ENCODE results near the gene GLIPR1L1. TPM values are rescaled to one million over a fixed set of nuclear protein-coding genes. Genes with fewer than 3 reads are reported as not detected.

The GLIPR1L1 gene
- total RNA-seq = not detected

DNA sequence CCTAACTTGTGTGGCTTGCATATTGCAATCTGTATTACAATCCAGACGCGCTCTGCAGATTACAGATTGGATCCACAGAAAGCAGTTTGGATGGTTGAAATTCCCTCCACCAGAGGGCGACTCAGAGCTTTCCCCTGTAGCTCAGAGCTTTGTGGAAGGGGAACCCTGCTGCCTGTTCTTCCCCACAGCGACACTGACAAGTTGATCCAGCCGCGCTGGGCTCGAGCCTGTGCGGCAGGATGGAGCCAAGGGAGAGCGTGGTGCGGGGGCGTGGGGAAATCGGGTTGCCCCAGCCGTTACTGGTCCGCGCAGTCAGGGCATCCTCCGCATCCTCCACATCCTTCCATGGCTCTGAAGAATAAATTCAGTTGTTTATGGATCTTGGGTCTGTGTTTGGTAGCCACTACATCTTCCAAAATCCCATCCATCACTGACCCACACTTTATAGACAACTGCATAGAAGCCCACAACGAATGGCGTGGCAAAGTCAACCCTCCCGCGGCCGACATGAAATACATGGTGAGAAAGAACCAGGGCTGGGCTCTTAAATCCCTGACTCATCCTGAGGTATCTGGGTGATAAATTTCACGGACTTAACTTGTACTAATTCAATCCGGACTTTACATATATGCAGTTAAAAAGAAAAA, at the start of gene GLIPR1L1:
GLIPR1L1 (plus strand) TSS at position 287 of the 647 bp plus-strand sequence; CDS start at position 346, 59 bp downstream.
- ATAC-seq = peak; percentile 84
- DNase-seq = peak; percentile 90
- peaks cover 27% of the 10 kb centered on the region for H3K27me3 Mint-ChIP-seq
- no peak within 1 kb of the TSS for H3K27ac Mint-ChIP-seq
- H3K9me3 Mint-ChIP-seq (ENCODE audit: low read depth) = no peaks in the 10 kb centered on the region
- peak within 1 kb of the TSS; percentile 64 for H3K4me3 Mint-ChIP-seq
- peaks cover 5% of the 10 kb centered on the region for H3K36me3 Mint-ChIP-seq
- H3K4me1 Mint-ChIP-seq = peaks cover 34% of the 10 kb centered on the region
- CTCF ChIA-PET = interaction anchor here (0.6 to 3.9 kb wide), 17 partner anchors 9 to 722 kb away, joined by 3 to 48 read pairs (median 4); partner anchors contain the start of genes GLIPR1, GLIPR1L2 and KRR1

DNA sequence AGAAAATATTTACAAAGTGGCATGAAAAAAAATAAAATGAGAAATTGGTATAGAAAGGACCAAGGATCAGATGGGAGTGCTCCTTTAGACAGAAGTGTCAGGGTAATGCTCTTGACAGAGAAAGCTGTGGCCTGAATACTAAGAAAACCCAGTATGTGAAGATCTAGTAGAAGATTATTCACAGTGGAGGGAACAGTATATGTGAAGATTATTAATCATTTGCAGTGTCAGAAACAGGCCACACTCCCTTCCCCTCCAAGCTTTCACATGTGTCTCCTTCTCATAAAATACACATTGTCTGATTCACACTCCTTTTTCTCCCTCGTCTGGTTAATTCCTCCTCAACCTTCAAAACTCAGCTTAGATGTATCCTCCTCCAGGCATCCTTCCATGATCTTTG, 45.6 kb upstream of the GLIPR1L1 start:
- no peak for DNase-seq
- Mint-ChIP-seq H3K36me3 (no peaks in the 10 kb centered on the region), H3K9me3 (ENCODE audit: low read depth) (no peaks in the 10 kb centered on the region), H3K4me3 (no peak overlapping the region), H3K27ac (no peak overlapping the region), H3K27me3 (no peaks in the 10 kb centered on the region), H3K4me1 (no peaks in the 10 kb centered on the region)
- ATAC-seq = no peak
- CTCF ChIA-PET = no interaction called here

- DNase-seq (no peak), ATAC-seq (no peak)
- Mint-ChIP-seq H3K27me3 (no peaks in the 10 kb centered on the region), H3K9me3 (ENCODE audit: low read depth) (no peaks in the 10 kb centered on the region), H3K27ac (no peak overlapping the region), H3K4me1 (no peaks in the 10 kb centered on the region), H3K36me3 (no peaks in the 10 kb centered on the region), H3K4me3 (no peak overlapping the region)
- CTCF ChIA-PET = no interaction called here
Observed at GRCh38 chr12:75289753-75290152, 44.7 kb upstream of the GLIPR1L1 start.

GRCh38 chr12:75291014-75291413, 43.5 kb upstream of the GLIPR1L1 start:
- ATAC-seq (no peak), DNase-seq (no peak)
- Mint-ChIP-seq H3K27ac (no peak overlapping the region), H3K9me3 (ENCODE audit: low read depth) (no peaks in the 10 kb centered on the region), H3K27me3 (no peaks in the 10 kb centered on the region), H3K4me1 (no peaks in the 10 kb centered on the region), H3K36me3 (no peaks in the 10 kb centered on the region), H3K4me3 (no peak overlapping the region)
- CTCF ChIA-PET = no interaction called here

GRCh38 chr12:75294336-75294735, 40.1 kb upstream of the GLIPR1L1 start:
- ATAC-seq = no peak
- H3K27me3 Mint-ChIP-seq = no peaks in the 10 kb centered on the region
- H3K4me3 Mint-ChIP-seq = no peak overlapping the region
- H3K9me3 Mint-ChIP-seq (ENCODE audit: low read depth) = no peaks in the 10 kb centered on the region
- H3K27ac Mint-ChIP-seq = no peak overlapping the region
- CTCF ChIA-PET = interaction anchor here (1.6 kb wide), 1 partner anchor 10 kb away, joined by 3 read pairs; no protein-coding TSS in a partner anchor
- DNase-seq = no peak
- no peaks in the 10 kb centered on the region for H3K36me3 Mint-ChIP-seq
- no peaks in the 10 kb centered on the region for H3K4me1 Mint-ChIP-seq

DNA sequence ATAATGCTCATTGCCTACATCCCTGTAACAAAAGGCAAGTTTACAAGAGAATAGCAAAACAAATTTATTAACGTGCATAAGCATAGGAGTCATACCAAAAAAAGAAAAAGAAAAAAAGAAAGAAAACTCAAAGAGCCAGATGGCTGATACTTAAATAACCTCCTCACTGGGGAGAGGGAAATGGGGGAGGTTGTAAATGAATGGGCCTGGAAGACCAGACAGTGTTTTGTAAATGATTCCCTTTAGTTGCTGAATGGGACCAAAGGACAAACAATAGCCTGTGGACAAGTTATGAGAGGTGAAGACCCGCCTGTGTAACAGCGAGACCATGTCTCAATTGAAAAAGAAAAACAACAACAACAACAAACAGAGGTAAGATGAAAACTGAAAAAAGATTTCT, 39.7 kb upstream of the GLIPR1L1 start:
- Mint-ChIP-seq H3K4me1 (no peaks in the 10 kb centered on the region), H3K36me3 (no peaks in the 10 kb centered on the region)
- no peak for ATAC-seq

DNA sequence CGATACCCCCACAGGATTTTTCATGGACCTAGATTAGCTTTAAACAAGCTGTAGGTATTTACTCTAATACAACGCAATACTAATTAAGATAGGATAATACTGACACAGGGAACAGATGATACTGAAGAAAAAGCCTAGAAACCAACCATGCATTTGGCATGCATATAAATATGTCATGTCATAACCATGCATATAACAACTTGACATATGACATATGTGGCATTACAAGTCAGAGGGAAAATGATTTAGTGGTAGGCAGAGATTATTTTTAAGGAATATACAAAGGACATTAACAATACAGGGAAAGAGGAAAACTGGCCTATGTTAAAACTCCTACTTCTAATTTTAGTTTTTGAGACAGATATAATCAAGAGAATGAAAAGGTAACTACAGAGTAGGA, 32.2 kb upstream of the GLIPR1L1 start:
- Mint-ChIP-seq H3K36me3 (no peaks in the 10 kb centered on the region), H3K27ac (no peak overlapping the region), H3K4me1 (no peaks in the 10 kb centered on the region), H3K27me3 (no peaks in the 10 kb centered on the region), H3K9me3 (ENCODE audit: low read depth) (no peaks in the 10 kb centered on the region), H3K4me3 (no peak overlapping the region)
- ATAC-seq = no peak
- CTCF ChIA-PET = no interaction called here
- no peak for DNase-seq

More for the DNA sequence above, 39.7 kb upstream of the GLIPR1L1 start:
- H3K9me3 Mint-ChIP-seq (ENCODE audit: low read depth) = no peaks in the 10 kb centered on the region
- H3K27me3 Mint-ChIP-seq = no peaks in the 10 kb centered on the region
- no peak overlapping the region for H3K27ac Mint-ChIP-seq
- H3K4me3 Mint-ChIP-seq = no peak overlapping the region
- CTCF ChIA-PET = interaction anchor here (1.6 kb wide), 1 partner anchor 10 kb away, joined by 3 read pairs; no protein-coding TSS in a partner anchor
- no peak for DNase-seq

DNA sequence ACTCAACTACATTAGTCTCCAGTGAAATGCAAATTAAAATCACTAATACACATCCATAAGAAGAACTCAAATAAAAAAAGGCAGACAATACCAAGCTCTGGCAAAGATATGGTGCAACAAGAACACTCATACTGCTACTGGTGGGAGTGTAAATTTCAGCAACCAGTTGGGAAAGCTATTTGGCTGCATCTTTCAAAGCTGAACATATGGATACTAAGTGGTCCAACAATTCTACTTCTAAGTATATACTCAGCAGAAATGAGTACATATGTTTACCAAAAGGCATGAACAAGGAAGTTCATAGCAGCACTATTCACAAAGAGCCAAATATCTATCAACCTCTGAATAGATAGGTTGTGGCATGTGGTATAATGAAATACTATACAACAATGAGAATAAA, 31.7 kb upstream of the GLIPR1L1 start:
- H3K27me3 Mint-ChIP-seq = no peaks in the 10 kb centered on the region
- CTCF ChIA-PET = no interaction called here

DNA sequence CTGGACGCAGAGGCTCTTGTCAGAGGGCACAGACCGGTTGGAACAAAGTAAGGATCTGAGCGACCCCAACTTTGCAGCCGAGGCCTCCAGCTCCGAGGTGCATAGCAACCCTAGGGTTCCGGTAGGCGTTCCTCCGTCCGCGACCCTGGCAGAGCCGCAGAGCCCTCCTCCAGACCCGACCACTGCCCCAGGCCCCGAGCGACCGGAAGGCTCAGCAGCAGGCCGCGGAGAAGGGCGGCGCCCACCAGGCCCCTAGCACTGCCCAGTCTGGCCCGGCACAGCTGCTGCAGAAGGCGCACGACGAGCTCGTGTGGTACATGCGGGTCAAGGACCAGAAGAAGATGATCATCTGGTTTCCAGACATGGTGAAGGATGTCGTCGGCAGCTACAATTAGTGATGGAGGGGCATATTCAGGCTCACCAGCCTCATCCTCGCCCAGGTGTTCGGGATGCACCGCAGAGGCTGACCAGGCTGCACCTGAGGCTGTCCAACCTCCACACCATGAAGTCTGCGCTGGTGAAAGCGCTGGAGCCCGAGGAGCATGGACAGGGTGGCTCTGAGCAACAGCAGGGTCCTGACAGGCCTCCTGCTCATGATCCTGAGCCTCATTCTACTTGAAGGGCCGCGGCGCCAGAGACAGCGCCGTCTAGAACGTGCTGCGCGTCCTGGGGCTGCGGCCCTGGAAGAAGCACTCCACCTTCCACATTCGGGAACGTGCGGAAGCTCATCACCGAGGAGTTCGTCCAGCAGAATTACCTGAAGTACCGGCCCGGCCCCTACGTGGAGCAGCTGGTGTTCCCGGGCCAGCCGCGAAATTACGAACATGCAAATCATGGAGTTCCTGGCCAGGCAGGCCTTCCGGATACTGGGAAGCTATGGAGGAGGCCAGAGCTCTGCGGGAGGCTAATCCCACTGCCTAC, 28.8 kb upstream of the GLIPR1L1 start:
- Mint-ChIP-seq H3K27ac (no peak overlapping the region), H3K4me3 (no peak overlapping the region), H3K4me1 (no peaks in the 10 kb centered on the region), H3K9me3 (ENCODE audit: low read depth) (no peaks in the 10 kb centered on the region), H3K27me3 (no peaks in the 10 kb centered on the region), H3K36me3 (no peaks in the 10 kb centered on the region)
- no peak for ATAC-seq
- no peak for DNase-seq
- CTCF ChIA-PET = no interaction called here

More for the DNA sequence above, 31.7 kb upstream of the GLIPR1L1 start:
- Mint-ChIP-seq H3K4me3 (no peak overlapping the region), H3K9me3 (ENCODE audit: low read depth) (no peaks in the 10 kb centered on the region), H3K36me3 (no peaks in the 10 kb centered on the region), H3K27ac (no peak overlapping the region), H3K4me1 (no peaks in the 10 kb centered on the region)
- ATAC-seq = no peak
- DNase-seq = no peak

DNA sequence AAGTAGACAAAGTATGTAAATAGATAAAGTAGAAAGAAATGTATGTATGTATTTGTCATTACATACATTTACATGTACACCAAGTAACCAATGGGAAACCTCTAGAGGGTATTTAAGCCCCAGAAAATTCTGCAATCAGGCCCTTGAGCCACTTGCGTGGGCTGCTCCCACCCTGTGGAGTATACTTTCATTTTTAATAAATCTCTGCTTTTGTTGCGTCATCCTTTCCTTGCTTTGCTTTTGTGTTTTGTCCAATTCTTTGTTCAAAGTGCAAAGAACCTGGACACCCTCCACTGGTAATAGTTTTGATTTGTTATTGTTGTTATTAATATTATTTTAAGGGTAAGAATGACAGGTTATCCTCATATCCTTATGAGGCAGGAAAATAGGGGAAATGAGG, 26.2 kb upstream of the GLIPR1L1 start:
- ATAC-seq (no peak), DNase-seq (no peak)
- H3K4me1 Mint-ChIP-seq = no peaks in the 10 kb centered on the region
- no peaks in the 10 kb centered on the region for H3K27me3 Mint-ChIP-seq
- CTCF ChIA-PET = no interaction called here
- no peaks in the 10 kb centered on the region for H3K36me3 Mint-ChIP-seq
- H3K4me3 Mint-ChIP-seq = no peak overlapping the region
- H3K9me3 Mint-ChIP-seq (ENCODE audit: low read depth) = no peaks in the 10 kb centered on the region
- H3K27ac Mint-ChIP-seq = no peak overlapping the region

DNA sequence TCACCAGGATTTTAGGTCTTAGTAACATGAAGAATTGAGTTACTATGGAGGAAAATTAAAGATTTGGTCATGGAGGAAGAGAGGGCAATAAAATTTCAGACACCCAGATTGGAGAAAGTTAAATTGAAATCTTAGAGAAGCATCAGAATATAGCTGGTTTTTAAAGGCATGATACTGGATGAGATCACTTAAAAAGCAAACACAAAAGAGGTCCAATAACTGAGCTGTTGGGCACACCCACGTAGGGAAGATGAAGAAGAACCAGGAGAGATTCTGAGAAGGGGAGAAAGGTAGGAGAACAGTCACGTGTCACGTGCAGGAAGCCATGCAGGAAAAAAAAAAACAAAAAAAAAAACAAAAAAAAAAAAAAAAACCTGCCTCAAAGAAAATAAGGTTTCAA, 23.1 kb upstream of the GLIPR1L1 start:
- CTCF ChIA-PET = no interaction called here
- no peaks in the 10 kb centered on the region for H3K36me3 Mint-ChIP-seq
- H3K27ac Mint-ChIP-seq = no peak overlapping the region
- H3K4me3 Mint-ChIP-seq = no peak overlapping the region
- ATAC-seq = no peak
- DNase-seq = no peak
- peaks cover 4% of the 10 kb centered on the region for H3K27me3 Mint-ChIP-seq
- no peaks in the 10 kb centered on the region for H3K4me1 Mint-ChIP-seq
- H3K9me3 Mint-ChIP-seq (ENCODE audit: low read depth) = no peaks in the 10 kb centered on the region

DNA sequence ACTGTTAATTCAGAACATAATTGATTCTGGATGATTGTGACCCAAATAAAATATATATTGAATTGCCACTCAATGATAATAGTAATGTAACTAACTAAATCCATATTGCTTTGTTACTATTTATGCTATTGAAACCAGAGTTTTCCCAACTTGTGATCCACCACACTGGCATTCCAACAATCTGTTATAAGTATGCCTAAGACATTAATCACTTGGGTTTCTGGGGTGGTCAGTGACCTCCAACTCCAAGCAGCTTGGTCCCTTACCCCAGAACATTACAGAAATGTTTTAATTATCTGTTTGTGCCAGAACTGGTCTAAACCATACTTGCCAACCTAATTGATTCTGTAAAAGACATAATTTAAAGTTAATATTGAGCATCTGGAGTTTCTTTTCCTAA, 19.0 kb upstream of the GLIPR1L1 start:
- ATAC-seq = no peak

DNA sequence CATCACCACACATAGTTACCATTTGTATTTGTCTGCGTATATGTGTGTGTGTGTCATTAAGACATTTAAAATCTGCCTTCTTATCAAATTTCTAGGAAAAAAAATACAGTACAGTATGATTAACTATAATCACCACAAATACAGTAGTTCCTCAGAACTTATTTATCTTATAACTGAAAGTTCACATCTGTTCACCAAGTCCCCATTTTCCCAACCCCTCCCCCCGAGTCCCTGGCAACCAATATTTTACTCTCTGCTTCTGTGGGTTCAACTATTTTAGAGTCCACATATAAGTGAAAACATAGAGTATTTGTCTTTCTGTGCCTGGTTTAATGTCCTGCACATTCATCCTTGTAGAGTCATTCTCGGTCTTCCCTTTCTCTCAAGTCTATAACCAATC, 16.7 kb upstream of the GLIPR1L1 start:
- peaks cover 11% of the 10 kb centered on the region for H3K27me3 Mint-ChIP-seq
- CTCF ChIA-PET = no interaction called here
- no peak overlapping the region for H3K27ac Mint-ChIP-seq
- no peaks in the 10 kb centered on the region for H3K4me1 Mint-ChIP-seq
- DNase-seq = no peak
- no peak for ATAC-seq
- H3K9me3 Mint-ChIP-seq (ENCODE audit: low read depth) = no peaks in the 10 kb centered on the region
- H3K36me3 Mint-ChIP-seq = no peaks in the 10 kb centered on the region
- H3K4me3 Mint-ChIP-seq = no peak overlapping the region

More for the DNA sequence above, 19.0 kb upstream of the GLIPR1L1 start:
- Mint-ChIP-seq H3K4me3 (no peak overlapping the region), H3K27me3 (peaks cover 9% of the 10 kb centered on the region), H3K36me3 (no peaks in the 10 kb centered on the region), H3K9me3 (ENCODE audit: low read depth) (no peaks in the 10 kb centered on the region), H3K4me1 (no peaks in the 10 kb centered on the region), H3K27ac (no peak overlapping the region)
- no peak for DNase-seq
- CTCF ChIA-PET = no interaction called here

DNA sequence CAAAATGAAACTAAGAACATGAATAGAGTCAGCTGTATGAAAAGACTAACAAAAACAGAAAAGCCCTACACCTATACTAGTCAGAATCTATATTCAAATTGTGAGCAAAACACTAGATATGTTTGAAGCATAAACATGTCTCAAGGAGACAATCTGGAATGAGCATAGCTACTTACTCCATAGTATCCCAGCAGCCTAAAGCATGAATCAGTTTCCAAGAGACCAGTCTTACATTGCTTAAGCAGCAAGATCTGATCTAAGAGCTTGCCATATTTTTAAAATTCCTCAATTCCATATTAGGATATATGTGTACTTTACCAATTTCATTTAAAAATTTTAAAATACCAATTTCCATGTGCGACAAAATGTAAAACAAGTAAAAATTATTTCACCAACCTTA, 12.0 kb upstream of the GLIPR1L1 start:
- CTCF ChIA-PET = no interaction called here
- no peaks in the 10 kb centered on the region for H3K9me3 Mint-ChIP-seq (ENCODE audit: low read depth)
- H3K4me3 Mint-ChIP-seq = no peak overlapping the region
- no peak for ATAC-seq
- H3K4me1 Mint-ChIP-seq = no peaks in the 10 kb centered on the region
- no peak for DNase-seq
- peaks cover 11% of the 10 kb centered on the region for H3K27me3 Mint-ChIP-seq
- H3K36me3 Mint-ChIP-seq = no peaks in the 10 kb centered on the region
- no peak overlapping the region for H3K27ac Mint-ChIP-seq

All from activated CD8-positive, alpha-beta memory T cell treated with anti-CD3 and anti-CD28 coated beads, Interleukin-2, amount 10 ng/mL, durations not matched to agents 7 days and 5 days (primary cell).